SK-N-SH treated with all-trans-retinoic acid at 6 μM for 48 hours (cell line): ENCODE data around the gene AKAP7.

Experiments
- ATAC-seq: fragments of 200-7000 bp; cut with Tn5 transposase; 3 replicates; pipeline ENCODE4 v1.9.1; 2020; ENCODE audit warnings: mild to moderate bottlenecking, moderate library complexity
- ARNTL ChIP-seq: fragments of 450-650 bp; formaldehyde crosslinking; IDR thresholded peaks from 2 replicates; pipeline ENCODE4 v1.5.0; 2020; ENCODE audit warnings: low read depth, mild to moderate bottlenecking, moderate library complexity, borderline replicate concordance
- BACH2 ChIP-seq: fragments of 250-450 bp; sonication (Bioruptor Pico); IDR thresholded peaks from 2 replicates; pipeline ENCODE4 v1.9.0; 2021; ENCODE audit warnings: mild to moderate bottlenecking, borderline replicate concordance
- CREB5 ChIP-seq: fragments of 250-450 bp; sonication (Bioruptor Pico); IDR thresholded peaks from 2 replicates; pipeline ENCODE4 v1.5.1; 2020; ENCODE audit warnings: low read depth, mild to moderate bottlenecking, moderate library complexity
- CSDC2 ChIP-seq: fragments of 250-450 bp; sonication (Bioruptor Pico); IDR thresholded peaks from 2 replicates; pipeline ENCODE4 v1.5.0; 2020; ENCODE audit warnings: mild to moderate bottlenecking, moderate library complexity
- CSRNP3 ChIP-seq: fragments of 250-450 bp; sonication (Bioruptor Pico); IDR thresholded peaks from 2 replicates; pipeline ENCODE4 v1.5.1; 2021; ENCODE audit warnings: mild to moderate bottlenecking, moderate library complexity
- ESRRG ChIP-seq: fragments of 250-450 bp; sonication (Bioruptor Pico); IDR thresholded peaks from 2 replicates; pipeline ENCODE4 v1.6.1; 2021; ENCODE audit warnings: mild to moderate bottlenecking
- ISL1 ChIP-seq: fragments of 250-450 bp; sonication (Bioruptor Pico); IDR thresholded peaks from 2 replicates; pipeline ENCODE4 v2.1.2; 2022; ENCODE audit warnings: mild to moderate bottlenecking, moderate library complexity
- PATZ1 ChIP-seq: fragments of 250-450 bp; sonication (Bioruptor Pico); IDR thresholded peaks from 2 replicates; pipeline ENCODE4 v1.8.0; 2020; ENCODE audit warnings: mild to moderate bottlenecking, moderate library complexity, borderline replicate concordance
- POU6F1 ChIP-seq: fragments of 250-450 bp; sonication (Bioruptor Pico); IDR thresholded peaks from 2 replicates; pipeline ENCODE4 v1.8.0; 2021; ENCODE audit warnings: low read depth, mild to moderate bottlenecking, moderate library complexity, borderline replicate concordance
- PPARA ChIP-seq: fragments of 250-450 bp; sonication (Bioruptor Pico); IDR thresholded peaks from 2 replicates; pipeline ENCODE4 v1.5.0; 2020; ENCODE audit warnings: mild to moderate bottlenecking, borderline replicate concordance
- RARB ChIP-seq: fragments of 250-450 bp; sonication (Bioruptor Pico); IDR thresholded peaks from 2 replicates; pipeline ENCODE4 v1.8.0; 2021; ENCODE audit warnings: mild to moderate bottlenecking, moderate library complexity
- SNAI2 ChIP-seq: fragments of 250-450 bp; sonication (Bioruptor Pico); IDR thresholded peaks from 2 replicates; pipeline ENCODE4 v1.5.0; 2020; ENCODE audit warnings: mild to moderate bottlenecking, moderate library complexity
- TCF4 ChIP-seq: fragments of 250-450 bp; sonication (Bioruptor Pico); IDR thresholded peaks from 2 replicates; pipeline ENCODE4 v1.8.0; 2021; ENCODE audit warnings: mild to moderate bottlenecking, moderate library complexity, borderline replicate concordance
- TOX ChIP-seq: fragments of 250-450 bp; sonication (Bioruptor Pico); IDR thresholded peaks from 2 replicates; pipeline ENCODE4 v1.8.0; 2021; ENCODE audit warnings: mild to moderate bottlenecking, moderate library complexity, borderline replicate concordance
- TSHZ2 ChIP-seq: fragments of 250-450 bp; sonication (Bioruptor Pico); IDR thresholded peaks from 2 replicates; pipeline ENCODE4 v1.5.0; 2020; ENCODE audit warnings: mild to moderate bottlenecking, moderate library complexity
- ZC3H10 ChIP-seq: fragments of 250-450 bp; sonication (Bioruptor Pico); IDR thresholded peaks from 2 replicates; pipeline ENCODE4 v1.5.1; 2021; ENCODE audit warnings: mild to moderate bottlenecking, moderate library complexity
- ZFP3 ChIP-seq: fragments of 250-450 bp; sonication (Bioruptor Pico); IDR thresholded peaks from 2 replicates; pipeline ENCODE4 v1.5.0; 2020; ENCODE audit warnings: mild to moderate bottlenecking, moderate library complexity
- ZFP30 ChIP-seq: fragments of 450-650 bp; formaldehyde crosslinking; IDR thresholded peaks from 2 replicates; pipeline ENCODE4 v1.5.0; 2022; ENCODE audit warnings: mild to moderate bottlenecking, moderate library complexity
- ZNF565 ChIP-seq: fragments of 450-650 bp; formaldehyde crosslinking; conservative IDR thresholded peaks from 2 replicates; pipeline ENCODE4 v1.5.0; 2020; ENCODE audit warnings: low read depth, mild to moderate bottlenecking, moderate library complexity
- ZNF70 ChIP-seq: fragments of 450-650 bp; formaldehyde crosslinking; IDR thresholded peaks from 2 replicates; pipeline ENCODE4 v1.5.0; 2020; ENCODE audit warnings: mild to moderate bottlenecking, moderate library complexity
- ZNF8 ChIP-seq: fragments of 450-650 bp; formaldehyde crosslinking; IDR thresholded peaks from 2 replicates; pipeline ENCODE4 v1.5.0; 2020; ENCODE audit warnings: mild to moderate bottlenecking, moderate library complexity

Gene AKAP7

GRCh38 chr6:131282365-131282764 is 147.1 kb downstream of the AKAP7 start:
- no peak for TF ChIP-seq ZNF565
- no peak for TF ChIP-seq TOX (CRISPR knock-in tag)
- no peak for TF ChIP-seq CSDC2 (CRISPR knock-in tag)
- TF ChIP-seq RARB = no peak
- TF ChIP-seq TCF4 = no peak
- no peak for TF ChIP-seq ESRRG (CRISPR knock-in tag)
- no peak for TF ChIP-seq ZC3H10
- no peak for TF ChIP-seq CREB5 (CRISPR knock-in tag)
- TF ChIP-seq POU6F1 (CRISPR knock-in tag) = no peak
- no peak for TF ChIP-seq CSRNP3 (CRISPR knock-in tag)
- ATAC-seq = no peak

GRCh38 chr6:131283466-131284175 is 148.4 kb downstream of the AKAP7 start:
- TF ChIP-seq ESRRG (CRISPR knock-in tag) (no peak), ZNF70 (no peak), ZC3H10 (no peak), TOX (CRISPR knock-in tag) (no peak), ISL1 (CRISPR knock-in tag) (no peak), CSRNP3 (CRISPR knock-in tag) (no peak), CREB5 (CRISPR knock-in tag) (no peak), CSDC2 (CRISPR knock-in tag) (no peak), TCF4 (no peak), ZNF565 (no peak), ARNTL (no peak), PPARA (CRISPR knock-in tag) (no peak), ZNF8 (CRISPR knock-in tag) (no peak)
- ATAC-seq = no peak

GRCh38 chr6:131285548-131285947 is 150.3 kb downstream of the AKAP7 start:
- ATAC-seq = no peak
- TF ChIP-seq ZNF565 (no peak), TSHZ2 (no peak), CSDC2 (CRISPR knock-in tag) (no peak), ZNF70 (no peak), ZFP3 (CRISPR knock-in tag) (no peak), POU6F1 (CRISPR knock-in tag) (no peak), ZC3H10 (no peak), PPARA (CRISPR knock-in tag) (no peak), PATZ1 (CRISPR knock-in tag) (no peak), ARNTL (no peak), CREB5 (CRISPR knock-in tag) (no peak), BACH2 (CRISPR knock-in tag) (no peak), SNAI2 (CRISPR knock-in tag) (no peak), ZFP30 (CRISPR knock-in tag) (no peak), ESRRG (CRISPR knock-in tag) (no peak), TCF4 (no peak)
